ENCODE results near the gene ABHD2. TPM values are rescaled to one million over a fixed set of nuclear protein-coding genes. Genes with fewer than 3 reads are reported as not detected.

The ABHD2 gene
- total and polyA plus RNA-seq, 4 donors, result 47.1 to 75.7 (median 65.2) TPM

DNA sequence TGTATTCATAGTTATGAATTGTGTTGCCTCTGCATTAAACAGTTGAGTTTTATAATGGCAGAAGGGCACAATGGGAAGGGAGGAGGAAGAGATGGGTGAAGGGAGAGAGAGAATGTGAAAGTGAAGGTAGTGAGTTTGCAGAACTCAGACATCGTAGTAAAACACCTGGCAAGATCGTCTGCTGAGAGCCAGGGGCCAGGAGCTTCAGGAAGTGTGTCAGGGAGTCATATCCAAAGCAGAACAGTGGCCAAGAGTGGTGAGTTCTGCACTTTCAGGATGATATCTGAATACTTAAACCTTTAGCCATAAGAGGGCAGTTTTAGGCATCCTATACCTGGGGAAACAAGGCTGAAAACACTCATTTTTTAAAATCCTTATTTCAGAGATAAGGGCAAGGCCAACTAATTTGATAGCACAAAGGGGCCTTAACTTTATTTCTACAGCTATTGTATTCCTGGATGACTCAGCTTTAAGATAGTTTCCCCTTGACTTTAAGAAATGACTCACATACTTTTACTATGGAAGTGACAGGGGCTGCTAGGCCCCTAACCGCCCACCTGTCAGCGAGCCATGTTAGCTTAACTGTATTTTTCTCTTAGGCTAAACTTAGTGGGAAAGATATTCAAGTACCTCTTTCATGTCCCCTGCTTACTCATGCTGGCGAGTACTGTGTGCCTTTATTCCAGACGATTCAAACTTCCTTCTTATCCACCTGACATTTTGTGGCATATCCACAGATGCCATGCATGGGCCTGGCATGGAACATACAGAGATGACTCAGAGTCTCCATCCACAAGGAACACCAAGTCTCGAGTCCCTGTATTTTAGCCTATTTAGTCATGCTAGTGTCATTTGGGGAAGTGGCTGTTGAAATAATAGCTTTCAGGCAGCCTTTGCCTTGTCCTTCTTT, 79.3 kb downstream of the ABHD2 start:
- 61% methylated on average over 2 of the region's 7 CpGs for WGBS (ENCODE audit: insufficient coverage)
- peaks cover 19% of the 10 kb centered on the region for H3K4me1 ChIP-seq (ENCODE audit: control insufficient read depth, insufficient read depth, low read length)

DNA sequence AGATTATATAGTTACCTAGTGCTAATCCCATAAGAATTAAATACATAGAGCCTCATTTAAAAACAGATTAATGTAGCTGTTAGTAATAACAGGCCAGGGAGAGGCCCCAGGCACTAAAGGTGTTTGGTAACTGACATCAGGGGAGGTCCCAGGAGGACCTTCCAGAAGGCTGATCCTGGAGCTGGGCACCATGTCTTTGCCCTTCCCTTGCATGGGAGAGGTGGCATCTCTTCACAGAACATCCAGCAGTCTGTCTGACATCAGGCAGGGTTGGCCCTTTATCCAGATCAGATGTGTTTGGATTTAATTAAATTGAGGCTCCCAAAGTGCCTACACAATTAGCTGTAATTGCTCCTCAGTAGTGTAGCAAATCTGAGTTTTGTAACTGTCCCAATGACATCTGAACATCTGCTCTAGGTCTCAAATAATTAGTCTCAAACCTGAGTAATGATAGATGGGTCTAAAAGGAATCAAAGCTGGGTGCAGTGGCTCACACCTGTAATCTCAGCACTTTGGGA, 80.1 kb downstream of the ABHD2 start:
- DNase-seq (ENCODE audit: low read depth in 4 of 6, low spot score in 6 of 6), result peak in 1 of 6 donors; percentile 68
- H3K36me3 ChIP-seq (ENCODE audit: control insufficient read depth, insufficient read depth, low read length), result no peaks in the 10 kb centered on the region
- H3K4me1 ChIP-seq (ENCODE audit: control insufficient read depth, insufficient read depth, low read length), result peaks cover 19% of the 10 kb centered on the region
- no peaks in the 10 kb centered on the region for H3K9me3 ChIP-seq (ENCODE audit: control insufficient read depth, insufficient read depth, low read length)
- H3K27ac ChIP-seq (ENCODE audit: low read depth, low read length), result no peak overlapping the region
- H3K4me3 ChIP-seq (ENCODE audit: low read depth, low read length), result no peak overlapping the region
- H3K27me3 ChIP-seq (ENCODE audit: control insufficient read depth, insufficient read depth, low read length), result no peaks in the 10 kb centered on the region

More for the DNA sequence above, 79.3 kb downstream of the ABHD2 start:
- no peak for DNase-seq (ENCODE audit: low read depth in 4 of 6, low spot score in 6 of 6)
- H3K27ac ChIP-seq (ENCODE audit: low read depth, low read length), result peak overlapping the region; percentile 20
- H3K9me3 ChIP-seq (ENCODE audit: control insufficient read depth, insufficient read depth, low read length), result no peaks in the 10 kb centered on the region
- H3K36me3 ChIP-seq (ENCODE audit: control insufficient read depth, insufficient read depth, low read length), result no peaks in the 10 kb centered on the region
- H3K27me3 ChIP-seq (ENCODE audit: control insufficient read depth, insufficient read depth, low read length), result no peaks in the 10 kb centered on the region
- no peak overlapping the region for H3K4me3 ChIP-seq (ENCODE audit: low read depth, low read length)

GRCh38 chr15:89170364-89170763, 82.1 kb downstream of the ABHD2 start:
- H3K36me3 ChIP-seq (ENCODE audit: control insufficient read depth, insufficient read depth, low read length), result no peaks in the 10 kb centered on the region
- peaks cover 11% of the 10 kb centered on the region for H3K4me1 ChIP-seq (ENCODE audit: control insufficient read depth, insufficient read depth, low read length)
- no peak overlapping the region for H3K27ac ChIP-seq (ENCODE audit: low read depth, low read length)
- H3K4me3 ChIP-seq (ENCODE audit: low read depth, low read length), result no peak overlapping the region
- WGBS (ENCODE audit: insufficient coverage), result 90% methylated on average over 3 of the region's 3 CpGs
- DNase-seq (ENCODE audit: low read depth in 4 of 6, low spot score in 6 of 6), result no peak
- H3K27me3 ChIP-seq (ENCODE audit: control insufficient read depth, insufficient read depth, low read length), result no peaks in the 10 kb centered on the region
- no peaks in the 10 kb centered on the region for H3K9me3 ChIP-seq (ENCODE audit: control insufficient read depth, insufficient read depth, low read length)

- Histone ChIP-seq H3K4me3 (ENCODE audit: low read depth, low read length) (no peak overlapping the region), H3K27me3 (ENCODE audit: control insufficient read depth, insufficient read depth, low read length) (no peaks in the 10 kb centered on the region), H3K36me3 (ENCODE audit: control insufficient read depth, insufficient read depth, low read length) (peaks cover 5% of the 10 kb centered on the region), H3K27ac (ENCODE audit: low read depth, low read length) (no peak overlapping the region), H3K4me1 (ENCODE audit: control insufficient read depth, insufficient read depth, low read length) (peaks cover 5% of the 10 kb centered on the region), H3K9me3 (ENCODE audit: control insufficient read depth, insufficient read depth, low read length) (no peaks in the 10 kb centered on the region)
- peak in 2 of 6 donors; percentile 30 to 35 for DNase-seq (ENCODE audit: low read depth in 4 of 6, low spot score in 6 of 6)
- WGBS (ENCODE audit: insufficient coverage), result 69% methylated on average over 9 of the region's 12 CpGs
These were observed 83.1 kb downstream of the ABHD2 start for GRCh38 chr15:89171136-89172072.

- Histone ChIP-seq H3K36me3 (ENCODE audit: control insufficient read depth, insufficient read depth, low read length) (peaks cover 7% of the 10 kb centered on the region), H3K9me3 (ENCODE audit: control insufficient read depth, insufficient read depth, low read length) (no peaks in the 10 kb centered on the region), H3K27me3 (ENCODE audit: control insufficient read depth, insufficient read depth, low read length) (no peaks in the 10 kb centered on the region), H3K27ac (ENCODE audit: low read depth, low read length) (no peak overlapping the region), H3K4me3 (ENCODE audit: low read depth, low read length) (no peak overlapping the region), H3K4me1 (ENCODE audit: control insufficient read depth, insufficient read depth, low read length) (peaks cover 6% of the 10 kb centered on the region)
- WGBS (ENCODE audit: insufficient coverage), result 80% methylated on average over 1 of the region's 2 CpGs
- DNase-seq (ENCODE audit: low read depth in 4 of 6, low spot score in 6 of 6), result no peak
These were observed 84.7 kb downstream of the ABHD2 start for GRCh38 chr15:89172921-89173320.

- H3K27ac ChIP-seq (ENCODE audit: low read depth, low read length), result no peak overlapping the region
- peaks cover 19% of the 10 kb centered on the region for H3K36me3 ChIP-seq (ENCODE audit: control insufficient read depth, insufficient read depth, low read length)
- H3K9me3 ChIP-seq (ENCODE audit: control insufficient read depth, insufficient read depth, low read length), result no peaks in the 10 kb centered on the region
- H3K4me3 ChIP-seq (ENCODE audit: low read depth, low read length), result no peak overlapping the region
- DNase-seq (ENCODE audit: low read depth in 4 of 6, low spot score in 6 of 6), result no peak
- no peaks in the 10 kb centered on the region for H3K27me3 ChIP-seq (ENCODE audit: control insufficient read depth, insufficient read depth, low read length)
- H3K4me1 ChIP-seq (ENCODE audit: control insufficient read depth, insufficient read depth, low read length), result peaks cover 6% of the 10 kb centered on the region
- WGBS (ENCODE audit: insufficient coverage), result no CpG with 5 or more reads among the region's 5 CpGs
These were observed 86.2 kb downstream of the ABHD2 start for GRCh38 chr15:89174476-89174875.

DNA sequence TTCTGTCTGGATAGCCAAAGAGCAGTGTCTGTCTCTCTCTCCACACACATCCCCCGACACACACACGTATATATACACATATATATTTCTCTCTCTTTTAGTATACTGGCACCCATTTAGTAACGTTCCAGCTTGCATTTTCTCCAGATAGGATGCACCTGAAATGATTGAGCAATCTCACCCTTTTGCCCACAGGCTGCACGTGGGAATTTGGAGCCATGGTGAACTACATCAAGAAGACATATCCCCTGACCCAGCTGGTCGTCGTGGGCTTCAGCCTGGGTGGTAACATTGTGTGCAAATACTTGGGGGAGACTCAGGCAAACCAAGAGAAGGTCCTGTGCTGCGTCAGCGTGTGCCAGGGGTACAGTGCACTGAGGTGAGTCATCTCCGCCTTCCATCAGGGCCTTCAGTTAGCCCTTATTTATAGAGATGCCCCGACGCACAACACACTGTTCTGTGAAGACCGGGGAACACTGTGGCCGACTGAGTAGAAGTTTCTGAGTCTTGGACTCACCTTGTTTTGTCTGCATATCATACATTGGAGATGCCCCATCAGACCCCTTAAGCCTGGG, 87.4 kb downstream of the ABHD2 start:
- no peak for DNase-seq (ENCODE audit: low read depth in 4 of 6, low spot score in 6 of 6)
- peaks cover 6% of the 10 kb centered on the region for H3K4me1 ChIP-seq (ENCODE audit: control insufficient read depth, insufficient read depth, low read length)
- no peaks in the 10 kb centered on the region for H3K9me3 ChIP-seq (ENCODE audit: control insufficient read depth, insufficient read depth, low read length)
- 89% methylated on average over 13 of the region's 13 CpGs for WGBS (ENCODE audit: insufficient coverage)
- H3K27ac ChIP-seq (ENCODE audit: low read depth, low read length), result no peak overlapping the region
- H3K4me3 ChIP-seq (ENCODE audit: low read depth, low read length), result no peak overlapping the region
- H3K27me3 ChIP-seq (ENCODE audit: control insufficient read depth, insufficient read depth, low read length), result no peaks in the 10 kb centered on the region
- peaks cover 23% of the 10 kb centered on the region for H3K36me3 ChIP-seq (ENCODE audit: control insufficient read depth, insufficient read depth, low read length)

GRCh38 chr15:89177116-89177515, 88.9 kb downstream of the ABHD2 start:
- Histone ChIP-seq H3K4me3 (ENCODE audit: low read depth, low read length) (no peak overlapping the region), H3K4me1 (ENCODE audit: control insufficient read depth, insufficient read depth, low read length) (peaks cover 6% of the 10 kb centered on the region), H3K36me3 (ENCODE audit: control insufficient read depth, insufficient read depth, low read length) (peaks cover 23% of the 10 kb centered on the region), H3K27ac (ENCODE audit: low read depth, low read length) (no peak overlapping the region), H3K9me3 (ENCODE audit: control insufficient read depth, insufficient read depth, low read length) (no peaks in the 10 kb centered on the region), H3K27me3 (ENCODE audit: control insufficient read depth, insufficient read depth, low read length) (no peaks in the 10 kb centered on the region)
- WGBS (ENCODE audit: insufficient coverage), result 97% methylated on average over 6 of the region's 12 CpGs
- DNase-seq (ENCODE audit: low read depth in 4 of 6, low spot score in 6 of 6), result no peak

DNA sequence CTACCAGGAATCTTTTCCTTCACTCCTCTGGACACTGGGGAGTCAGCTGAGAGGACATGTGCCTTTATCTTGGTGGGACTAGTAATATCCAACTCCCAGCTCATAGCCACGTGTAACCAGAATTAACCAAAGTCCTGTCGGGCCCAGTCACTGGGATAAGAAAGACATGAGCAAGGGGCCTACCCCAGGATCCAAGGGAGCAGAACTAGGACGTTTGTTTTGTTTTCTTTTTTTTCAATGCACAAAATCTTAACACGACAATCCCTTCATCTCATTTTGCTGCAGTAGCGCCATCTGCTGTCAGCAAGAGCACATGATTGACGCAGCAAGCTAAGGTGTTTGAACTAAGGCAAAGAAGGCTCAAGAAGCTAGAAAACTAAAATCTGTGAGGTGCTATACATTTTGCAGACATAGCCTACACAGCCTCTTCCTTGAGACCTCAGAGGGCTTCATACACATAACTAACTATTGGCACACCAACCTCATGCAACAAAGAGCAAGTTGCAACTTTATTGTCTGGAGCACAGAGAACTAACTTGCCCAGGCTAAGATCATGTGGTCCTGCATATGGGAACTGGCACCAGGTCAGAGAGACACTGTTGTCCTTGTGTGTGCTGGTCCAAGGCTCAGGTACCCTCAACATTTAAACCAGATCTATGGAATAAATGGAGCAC, 89.5 kb downstream of the ABHD2 start:
- Histone ChIP-seq H3K9me3 (ENCODE audit: control insufficient read depth, insufficient read depth, low read length) (no peaks in the 10 kb centered on the region), H3K27ac (ENCODE audit: low read depth, low read length) (no peak overlapping the region), H3K27me3 (ENCODE audit: control insufficient read depth, insufficient read depth, low read length) (no peaks in the 10 kb centered on the region), H3K36me3 (ENCODE audit: control insufficient read depth, insufficient read depth, low read length) (peaks cover 23% of the 10 kb centered on the region), H3K4me1 (ENCODE audit: control insufficient read depth, insufficient read depth, low read length) (peaks cover 6% of the 10 kb centered on the region), H3K4me3 (ENCODE audit: low read depth, low read length) (no peak overlapping the region)
- 0% methylated on average over 4 of the region's 6 CpGs for WGBS (ENCODE audit: insufficient coverage)
- DNase-seq (ENCODE audit: low read depth in 4 of 6, low spot score in 6 of 6), result peak in 5 of 6 donors; percentile 67 to 93 (median 77)
